ENCODE data around the gene SPEG.

DNA sequence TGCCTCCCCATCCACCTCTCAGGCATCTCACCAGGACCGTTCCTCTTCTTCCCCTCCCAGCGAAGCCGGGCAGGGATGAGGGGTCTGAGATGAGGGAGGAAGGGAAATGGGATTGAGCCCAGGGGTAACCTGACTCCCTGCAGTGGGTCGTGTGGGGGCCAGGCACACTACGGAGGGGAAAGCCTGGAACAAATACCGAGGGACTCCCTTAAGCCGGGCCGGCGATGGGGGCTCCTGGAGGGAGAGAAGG, 250 bp upstream of the SPEG start:
- no peak for TF ChIP-seq ZNF274 (IDR thresholded peaks at IDR 0.05; ENCODE audit: low read depth, low read length)
- TF ChIP-seq SUZ12 (IDR thresholded peaks at IDR 0.05; ENCODE audit: extremely low read depth, insufficient read depth, insufficient read length) = no peak
- no peak for TF ChIP-seq YY1 (IDR thresholded peaks at IDR 0.05; ENCODE audit: insufficient read depth, insufficient read length)
